Nephron progenitor cell (in vitro differentiated cells): Measurements from ENCODE around the gene EEIG2.

Experiments
- DNase-seq: peaks from one replicate; pipeline ENCODE4 v3.0.0; 2021
- H3K27ac Mint-ChIP-seq: 2 replicates; pipeline ENCODE4 v1.8.0; 2021; ENCODE audit warnings: mild to moderate bottlenecking, moderate library complexity, mixed read lengths
- H3K27me3 Mint-ChIP-seq: 2 replicates; pipeline ENCODE4 v1.8.0; 2021; ENCODE audit warnings: mild to moderate bottlenecking, low read depth, mixed read lengths; ENCODE audit not compliant: poor library complexity
- H3K36me3 Mint-ChIP-seq: 2 replicates; pipeline ENCODE4 v1.8.0; 2021; ENCODE audit warnings: low read depth, mixed read lengths
- H3K4me1 Mint-ChIP-seq: 2 replicates; pipeline ENCODE4 v1.8.0; 2021; ENCODE audit warnings: mixed read lengths
- H3K4me3 Mint-ChIP-seq: 2 replicates; pipeline ENCODE4 v1.8.0; 2021; ENCODE audit warnings: mild to moderate bottlenecking, moderate library complexity, mixed read lengths
- H3K9me3 Mint-ChIP-seq: 2 replicates; pipeline ENCODE4 v1.8.0; 2021; ENCODE audit warnings: mild to moderate bottlenecking, moderate library complexity, mixed read lengths
- TF ChIP-seq, protein P1 (sequence below): fragments of 200-600 bp; sonication (generic); IDR thresholded peaks from 2 replicates; pipeline ENCODE4 v1.5.0; 2021; ENCODE audit warnings: antibody characterized with exemption

EEIG2 gene

DNA sequence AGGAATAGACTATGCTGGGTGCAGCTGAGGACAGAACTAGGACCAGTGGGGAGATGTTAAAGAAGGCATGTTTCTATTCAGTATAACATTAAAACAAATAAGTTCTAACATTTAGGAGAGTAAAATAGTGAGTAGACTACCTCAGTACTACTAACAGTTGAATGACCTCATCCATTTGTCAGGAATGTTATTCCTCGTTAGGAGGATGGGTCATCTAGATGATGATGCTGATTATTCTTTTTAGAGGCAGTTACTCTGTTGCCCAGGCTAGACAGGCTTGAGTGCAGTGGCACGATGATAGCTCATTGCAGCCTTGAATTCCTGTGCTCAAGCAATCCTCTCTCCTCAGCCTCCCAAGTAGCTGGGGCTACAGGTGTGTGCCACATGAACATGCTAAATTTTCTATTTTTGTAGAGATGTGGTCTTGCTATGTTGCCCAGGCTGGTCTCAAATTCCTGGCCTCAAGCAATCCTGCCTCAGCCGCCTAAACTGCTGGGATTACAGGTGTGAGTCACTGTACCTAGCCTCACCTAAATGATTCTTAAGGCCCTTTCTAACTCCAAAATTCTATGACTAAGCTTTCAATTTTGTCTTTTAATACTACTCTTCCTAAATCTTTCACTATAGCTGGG is 9.3 kb downstream of the EEIG2 start:
- TF ChIP-seq, protein P1, sequence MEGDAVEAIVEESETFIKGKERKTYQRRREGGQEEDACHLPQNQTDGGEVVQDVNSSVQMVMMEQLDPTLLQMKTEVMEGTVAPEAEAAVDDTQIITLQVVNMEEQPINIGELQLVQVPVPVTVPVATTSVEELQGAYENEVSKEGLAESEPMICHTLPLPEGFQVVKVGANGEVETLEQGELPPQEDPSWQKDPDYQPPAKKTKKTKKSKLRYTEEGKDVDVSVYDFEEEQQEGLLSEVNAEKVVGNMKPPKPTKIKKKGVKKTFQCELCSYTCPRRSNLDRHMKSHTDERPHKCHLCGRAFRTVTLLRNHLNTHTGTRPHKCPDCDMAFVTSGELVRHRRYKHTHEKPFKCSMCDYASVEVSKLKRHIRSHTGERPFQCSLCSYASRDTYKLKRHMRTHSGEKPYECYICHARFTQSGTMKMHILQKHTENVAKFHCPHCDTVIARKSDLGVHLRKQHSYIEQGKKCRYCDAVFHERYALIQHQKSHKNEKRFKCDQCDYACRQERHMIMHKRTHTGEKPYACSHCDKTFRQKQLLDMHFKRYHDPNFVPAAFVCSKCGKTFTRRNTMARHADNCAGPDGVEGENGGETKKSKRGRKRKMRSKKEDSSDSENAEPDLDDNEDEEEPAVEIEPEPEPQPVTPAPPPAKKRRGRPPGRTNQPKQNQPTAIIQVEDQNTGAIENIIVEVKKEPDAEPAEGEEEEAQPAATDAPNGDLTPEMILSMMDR, result no peak
- no peaks in the 10 kb centered on the region for H3K27me3 Mint-ChIP-seq
- no peak overlapping the region for H3K27ac Mint-ChIP-seq
- H3K9me3 Mint-ChIP-seq, result peaks cover 3% of the 10 kb centered on the region
- no peaks in the 10 kb centered on the region for H3K4me1 Mint-ChIP-seq
- peaks cover 4% of the 10 kb centered on the region for H3K36me3 Mint-ChIP-seq
- H3K4me3 Mint-ChIP-seq, result no peak overlapping the region
- no peak for DNase-seq

DNA sequence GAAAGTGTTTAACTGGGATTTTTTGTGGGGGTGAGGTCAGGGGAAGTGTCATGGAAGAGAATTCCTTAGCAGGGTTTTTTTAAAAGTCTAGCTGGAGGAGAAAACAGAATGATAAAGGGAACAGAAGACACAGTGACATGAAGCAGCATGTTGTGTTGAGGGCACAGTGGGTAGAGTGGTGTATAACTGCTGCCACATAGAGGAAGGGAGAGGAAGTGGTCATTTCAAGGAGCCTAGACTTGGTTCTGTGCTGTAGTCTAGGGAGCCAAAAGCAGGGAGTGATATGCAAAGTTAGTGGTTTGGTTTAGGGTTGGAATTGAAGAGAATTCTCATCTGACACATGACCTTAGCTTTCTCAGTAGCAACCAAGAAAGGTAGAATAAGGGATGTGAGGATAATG is 10.2 kb downstream of the EEIG2 start:
- DNase-seq, result no peak
- Mint-ChIP-seq H3K27me3 (no peaks in the 10 kb centered on the region), H3K9me3 (peaks cover 6% of the 10 kb centered on the region)

DNA sequence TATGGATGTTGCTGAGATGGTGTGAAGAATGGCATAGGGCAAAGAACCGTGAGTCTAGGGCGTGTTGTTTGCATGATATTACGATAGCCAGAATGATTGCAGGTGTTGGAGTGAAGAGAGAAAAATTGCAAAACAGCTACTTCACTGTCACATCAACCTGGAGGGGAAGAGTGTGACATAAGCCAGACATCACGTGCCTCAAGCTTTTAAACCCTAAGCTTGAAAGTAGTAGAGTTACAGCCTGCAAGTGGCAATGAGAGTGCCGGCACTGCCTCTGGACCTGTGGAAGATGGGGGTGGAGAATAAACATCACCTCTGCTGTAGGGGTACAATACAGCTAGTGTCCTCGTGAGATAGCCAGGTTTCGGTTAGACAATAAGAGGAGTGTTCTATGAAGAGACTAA is 11.1 kb downstream of the EEIG2 start:
- H3K36me3 Mint-ChIP-seq, result peaks cover 14% of the 10 kb centered on the region
- H3K27ac Mint-ChIP-seq, result no peak overlapping the region
- H3K4me3 Mint-ChIP-seq, result no peak overlapping the region
- no peaks in the 10 kb centered on the region for H3K4me1 Mint-ChIP-seq
- peaks cover 15% of the 10 kb centered on the region for H3K9me3 Mint-ChIP-seq
- no peak for DNase-seq
- no peaks in the 10 kb centered on the region for H3K27me3 Mint-ChIP-seq
- TF ChIP-seq, protein P1, result no peak

More for the DNA sequence above, 10.2 kb downstream of the EEIG2 start:
- TF ChIP-seq, protein P1, result peak; percentile 21
- Mint-ChIP-seq H3K4me1 (no peaks in the 10 kb centered on the region), H3K27ac (no peak overlapping the region), H3K4me3 (no peak overlapping the region), H3K36me3 (peaks cover 5% of the 10 kb centered on the region)

DNA sequence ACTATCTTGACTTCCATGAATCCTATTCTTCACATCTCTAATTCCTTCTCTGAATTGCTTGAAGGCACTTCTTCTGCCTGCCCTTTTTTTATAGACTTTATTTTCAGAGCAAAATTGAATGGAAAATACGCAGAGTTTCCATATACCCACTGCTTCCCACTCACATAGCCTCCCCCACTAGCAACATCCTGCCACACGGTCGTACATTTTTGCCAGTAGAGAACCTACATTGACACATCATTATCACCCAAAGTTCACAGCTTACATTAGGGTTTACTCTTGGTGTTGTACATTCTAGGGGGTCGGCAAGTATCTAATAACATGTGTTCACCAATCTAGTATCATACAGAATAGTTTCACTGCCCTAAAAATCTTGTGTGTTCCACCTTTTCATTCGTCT is 12.3 kb downstream of the EEIG2 start:
- no peak overlapping the region for H3K4me3 Mint-ChIP-seq
- H3K27me3 Mint-ChIP-seq, result no peaks in the 10 kb centered on the region
- H3K4me1 Mint-ChIP-seq, result no peaks in the 10 kb centered on the region
- H3K9me3 Mint-ChIP-seq, result peaks cover 15% of the 10 kb centered on the region
- TF ChIP-seq, protein P1, result no peak
- DNase-seq, result no peak
- peaks cover 14% of the 10 kb centered on the region for H3K36me3 Mint-ChIP-seq
- no peak overlapping the region for H3K27ac Mint-ChIP-seq

DNA sequence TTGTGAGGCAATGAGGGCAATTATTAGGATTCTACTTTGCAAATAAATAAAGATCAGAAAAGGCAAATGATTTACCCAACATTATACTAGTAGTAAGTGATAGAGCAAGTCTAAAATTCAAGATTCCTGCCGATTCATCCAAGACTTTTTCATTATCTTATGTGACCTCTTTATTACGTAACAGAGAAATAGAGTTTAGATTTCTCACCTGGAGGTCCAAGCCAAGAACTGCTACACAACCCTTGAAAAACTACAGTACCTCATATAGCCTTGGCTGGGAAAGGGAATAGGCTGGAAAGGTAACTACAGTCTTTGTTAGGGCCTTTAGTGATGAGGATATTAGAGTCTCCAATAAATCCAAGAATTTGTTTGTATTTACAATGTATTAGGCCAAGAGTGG is 13.3 kb downstream of the EEIG2 start:
- TF ChIP-seq, protein P1, result no peak
- Mint-ChIP-seq H3K27ac (no peak overlapping the region), H3K36me3 (peaks cover 14% of the 10 kb centered on the region), H3K4me3 (no peak overlapping the region), H3K4me1 (no peaks in the 10 kb centered on the region), H3K9me3 (peaks cover 15% of the 10 kb centered on the region), H3K27me3 (no peaks in the 10 kb centered on the region)
- DNase-seq, result no peak

DNA sequence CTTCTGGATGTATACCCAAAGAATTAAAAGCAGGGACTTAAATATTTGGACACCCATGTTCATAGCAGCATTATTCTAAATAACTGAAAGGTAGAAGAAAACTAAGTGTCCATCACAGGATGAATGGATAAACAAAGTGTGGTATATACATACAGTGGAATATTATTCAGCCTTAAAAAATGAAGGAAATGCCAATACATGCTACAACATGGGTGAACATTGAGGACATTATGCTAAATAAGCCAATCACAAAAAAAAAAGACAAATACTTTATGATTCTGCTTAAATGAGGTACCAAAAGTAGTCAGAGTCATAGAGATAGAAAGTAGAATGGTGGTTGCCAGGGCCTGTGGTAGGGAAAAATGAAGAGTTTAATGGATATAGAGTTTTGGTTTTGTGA is 14.1 kb downstream of the EEIG2 start:
- Mint-ChIP-seq H3K27me3 (no peaks in the 10 kb centered on the region), H3K36me3 (peaks cover 18% of the 10 kb centered on the region), H3K9me3 (peaks cover 20% of the 10 kb centered on the region), H3K4me1 (no peaks in the 10 kb centered on the region), H3K4me3 (no peak overlapping the region), H3K27ac (no peak overlapping the region)
- DNase-seq, result no peak
- TF ChIP-seq, protein P1, result no peak
